Liver (tissue), 9 donors: Measurements from ENCODE around the gene MSI2. TPM values are rescaled to one million over a fixed set of nuclear protein-coding genes. Genes with fewer than 3 reads are reported as not detected.
A peak's percentile ranks its signal among the peaks of the same experiment; 100 is the strongest.

ENCODE experiments used
- DNase-seq: peaks from one replicate; pipeline ENCODE4 v3.0.0-alpha.2; 2017; ENCODE audit warnings: low spot score
- H3K27ac ChIP-seq, 2 donors: one replicate each; pipeline ENCODE4 v1.7.0; 2013; ENCODE audit warnings: inconsistent platforms in 2 of 2, low read length in 2 of 2, control low read depth in 1 of 2, low read depth in 1 of 2, mild to moderate bottlenecking in 1 of 2
- H3K27me3 ChIP-seq, 4 donors: one replicate each; pipeline versions ENCODE4 v1.6.1 to v1.7.0; 2013; ENCODE audit warnings: low read length in 3 of 4, inconsistent platforms in 1 of 4, mild to moderate bottlenecking in 1 of 4, moderate library complexity in 1 of 4; ENCODE audit not compliant: control insufficient read depth in 4 of 4, insufficient read depth in 4 of 4
- H3K36me3 ChIP-seq, 4 donors: one replicate each; pipeline versions ENCODE4 v1.6.1 to v1.7.0; 2013; ENCODE audit warnings: low read length in 3 of 4, mild to moderate bottlenecking in 3 of 4, low read depth in 1 of 4, moderate library complexity in 1 of 4; ENCODE audit not compliant: control insufficient read depth in 4 of 4, insufficient read depth in 3 of 4
- H3K4me1 ChIP-seq, 4 donors: one replicate each; pipeline versions ENCODE4 v1.6.1 to v1.7.0; 2013; ENCODE audit warnings: low read length in 3 of 4, mild to moderate bottlenecking in 3 of 4, moderate library complexity in 1 of 4; ENCODE audit not compliant: control insufficient read depth in 4 of 4, insufficient read depth in 4 of 4
- H3K4me3 ChIP-seq, 3 donors: one replicate each; pipeline versions ENCODE4 v1.6.1 to v1.7.0; 2013; ENCODE audit warnings: low read length in 3 of 3, control low read depth in 1 of 3, low read depth in 1 of 3, mild to moderate bottlenecking in 1 of 3
- H3K9ac ChIP-seq, 2 donors: one replicate each; pipeline ENCODE4 v1.7.0; 2013; ENCODE audit warnings: low read length in 2 of 2, mild to moderate bottlenecking in 2 of 2, moderate library complexity in 2 of 2, control low read depth in 1 of 2, low read depth in 1 of 2
- H3K9me3 ChIP-seq, 4 donors: one replicate each; pipeline versions ENCODE4 v1.6.1 to v1.7.0; 2013; ENCODE audit warnings: low read length in 3 of 4; ENCODE audit not compliant: control insufficient read depth in 4 of 4
- ATF3 ChIP-seq: IDR thresholded peaks from 2 replicates; pipeline ENCODE4 v1.6.1; 2016; ENCODE audit warnings: antibody characterized with exemption
- CTCF ChIP-seq: fragments of 150-350 bp; IDR thresholded peaks from 2 replicates; pipeline ENCODE4 v1.5.1; 2017; ENCODE audit warnings: improper control_type of control experiment, low read depth, low read length; ENCODE audit not compliant: missing input control
- EGR1 ChIP-seq, 2 donors: IDR thresholded peaks; 2 replicates each; pipeline ENCODE4 v1.6.1; 2016 to 2018; ENCODE audit warnings: antibody characterized with exemption in 2 of 2, low read depth in 2 of 2
- FOXA1 ChIP-seq: IDR thresholded peaks from 2 replicates; pipeline ENCODE4 v1.6.1; 2016; ENCODE audit warnings: antibody characterized with exemption
- FOXA2 ChIP-seq: IDR thresholded peaks from 2 replicates; pipeline ENCODE4 v1.6.1; 2016; ENCODE audit warnings: antibody characterized with exemption
- GABPA ChIP-seq, 2 donors: IDR thresholded peaks in 1 of 2; conservative IDR thresholded peaks in 1 of 2; 2 replicates each; pipeline ENCODE4 v1.6.1; 2016; ENCODE audit warnings: antibody characterized with exemption in 2 of 2, mild to moderate bottlenecking in 1 of 2, moderate library complexity in 1 of 2
- HNF4A ChIP-seq, 2 donors: conservative IDR thresholded peaks; 2 replicates each; pipeline ENCODE4 v1.6.1; 2016; ENCODE audit warnings: antibody characterized with exemption in 2 of 2, mild to moderate bottlenecking in 2 of 2
- HNF4G ChIP-seq: IDR thresholded peaks from 2 replicates; pipeline ENCODE4 v1.6.1; 2016; ENCODE audit warnings: antibody characterized with exemption
- JUND ChIP-seq, 2 donors: IDR thresholded peaks; 2 replicates each; pipeline ENCODE4 v1.6.1; 2016; ENCODE audit warnings: antibody characterized with exemption in 2 of 2
- MAX ChIP-seq: IDR thresholded peaks from 2 replicates; pipeline ENCODE4 v1.6.1; 2016; ENCODE audit warnings: antibody characterized with exemption
- NR2F2 ChIP-seq: IDR thresholded peaks from 2 replicates; pipeline ENCODE4 v1.6.1; 2016; ENCODE audit warnings: antibody characterized with exemption
- RAD21 ChIP-seq, 2 donors: IDR thresholded peaks; 2 replicates each; pipeline ENCODE4 v1.6.1; 2016; ENCODE audit warnings: antibody characterized with exemption in 2 of 2, mild to moderate bottlenecking in 2 of 2
- REST ChIP-seq: IDR thresholded peaks from 2 replicates; pipeline ENCODE4 v1.6.1; 2016; ENCODE audit warnings: antibody characterized with exemption, mild to moderate bottlenecking
- RXRA ChIP-seq, 2 donors: IDR thresholded peaks; 2 replicates each; pipeline ENCODE4 v1.6.1; 2017 to 2018; ENCODE audit warnings: antibody characterized with exemption in 2 of 2, mild to moderate bottlenecking in 1 of 2
- SP1 ChIP-seq: IDR thresholded peaks from 2 replicates; pipeline ENCODE4 v1.6.1; 2018; ENCODE audit warnings: antibody characterized with exemption, mild to moderate bottlenecking
- TAF1 ChIP-seq: conservative IDR thresholded peaks from 2 replicates; pipeline ENCODE4 v1.6.1; 2016; ENCODE audit warnings: antibody characterized with exemption, mild to moderate bottlenecking
- YY1 ChIP-seq: IDR thresholded peaks from 2 replicates; pipeline ENCODE4 v1.6.1; 2016; ENCODE audit warnings: antibody characterized with exemption, mild to moderate bottlenecking
- ZBTB33 ChIP-seq: IDR thresholded peaks from 2 replicates; pipeline ENCODE4 v1.6.1; 2016; ENCODE audit warnings: antibody characterized with exemption
- WGBS: extraction: QIAGEN DNeasy Blood & Tissue Kit; methylation state at CpG from one replicate; pipeline ENCODE4 v1.1.7; 2013; 5-methylcytosine and 5-hydroxymethylcytosine counted together
- polyA plus RNA-seq, 2 donors: library from polyadenylated mRNA; stranded (reverse) in 1 of 2; unstranded in 1 of 2; fragments of 200-250 nt in 1 of 2; fragments of >200 nt in 1 of 2; fragmentation: Nextera tagmentation in 1 of 2; extraction: Ambion mirVana in 1 of 2; gene quantifications; one replicate each; pipeline versions ENCODE4 v1.2.1 to v1.2.3, GENCODE V29; 2013 to 2015
- total RNA-seq, 2 donors: library from RNA; depleted of rRNA; stranded (reverse); fragments of >200 nt; gene quantifications; one replicate each; pipeline ENCODE4 v1.2.3, GENCODE V29; 2014
- donor health status: healthy.
- donor health status: healthy.
- donor health status: healthy.
- donor health status: healthy.
- donor health status: healthy.

The MSI2 gene
- total and polyA plus RNA-seq, 4 donors, result 5.7 to 15.6 (median 9.2) TPM

- Histone ChIP-seq H3K4me3 (no peak overlapping the region), H3K36me3 (no peaks in the 10 kb centered on the region), H3K27me3 (no peaks in the 10 kb centered on the region), H3K27ac (no peak overlapping the region), H3K9me3 (no peaks in the 10 kb centered on the region), H3K4me1 (no peaks in the 10 kb centered on the region), H3K9ac (no peak overlapping the region)
- 73% methylated on average over 19 of the region's 19 CpGs for WGBS
- no peak for TF ChIP-seq REST
- peak; percentile 19 to 20 for TF ChIP-seq RAD21 (IDR thresholded peaks at IDR 0.05)
- TF ChIP-seq RXRA (IDR thresholded peaks at IDR 0.05), result peak; percentile 55 to 63
- TF ChIP-seq NR2F2, result peak; percentile 46
- DNase-seq, result peak; percentile 54
These were observed 292.4 kb downstream of the MSI2 start for GRCh38 chr17:57548421-57549410.

- H3K9me3 ChIP-seq, result no peaks in the 10 kb centered on the region
- H3K9ac ChIP-seq, result no peak overlapping the region
- no peaks in the 10 kb centered on the region for H3K27me3 ChIP-seq
- WGBS, result 95% methylated on average over 3 of the region's 3 CpGs
- no peaks in the 10 kb centered on the region for H3K4me1 ChIP-seq
- no peak for TF ChIP-seq HNF4A (conservative IDR thresholded peaks at IDR 0.05)
- no peak for TF ChIP-seq JUND (IDR thresholded peaks at IDR 0.05)
- no peak for TF ChIP-seq HNF4G
- TF ChIP-seq SP1, result no peak
- no peak for TF ChIP-seq RXRA (IDR thresholded peaks at IDR 0.05)
- TF ChIP-seq FOXA2, result no peak
- no peak for TF ChIP-seq TAF1
- no peak for TF ChIP-seq NR2F2
- DNase-seq, result no peak
- no peaks in the 10 kb centered on the region for H3K36me3 ChIP-seq
- H3K4me3 ChIP-seq, result no peak overlapping the region
- H3K27ac ChIP-seq, result no peak overlapping the region
These were observed 293.1 kb downstream of the MSI2 start for GRCh38 chr17:57549468-57549867.

GRCh38 chr17:57550016-57550415, 293.7 kb downstream of the MSI2 start:
- Histone ChIP-seq H3K36me3 (no peaks in the 10 kb centered on the region), H3K9ac (no peak overlapping the region), H3K4me3 (no peak overlapping the region), H3K27ac (no peak overlapping the region), H3K4me1 (no peaks in the 10 kb centered on the region), H3K9me3 (no peaks in the 10 kb centered on the region), H3K27me3 (no peaks in the 10 kb centered on the region)
- DNase-seq, result no peak
- WGBS, result 92% methylated on average over 10 of the region's 10 CpGs
- TF ChIP-seq YY1, result no peak
- TF ChIP-seq JUND (IDR thresholded peaks at IDR 0.05), result no peak
- no peak for TF ChIP-seq SP1
- TF ChIP-seq HNF4A (conservative IDR thresholded peaks at IDR 0.05), result no peak
- no peak for TF ChIP-seq NR2F2
- TF ChIP-seq TAF1, result no peak
- no peak for TF ChIP-seq HNF4G
- no peak for TF ChIP-seq RAD21 (IDR thresholded peaks at IDR 0.05)
- TF ChIP-seq ATF3, result no peak
- TF ChIP-seq GABPA (IDR thresholded peaks at IDR 0.05 in 1 of 2, conservative IDR thresholded peaks at IDR 0.05 in 1 of 2), result no peak
- TF ChIP-seq EGR1 (IDR thresholded peaks at IDR 0.05; ENCODE audit: low read depth in 2 of 2), result no peak
- TF ChIP-seq MAX, result no peak
- TF ChIP-seq CTCF, result no peak
- TF ChIP-seq RXRA (IDR thresholded peaks at IDR 0.05), result no peak
- TF ChIP-seq FOXA2, result no peak
- no peak for TF ChIP-seq FOXA1
- TF ChIP-seq ZBTB33, result no peak
